Fibroblast of skin of abdomen (primary cell): Measurements from ENCODE around the gene THRB.

ENCODE experiments used
- DNase-seq: peaks from one replicate; pipeline ENCODE4 v3.0.0-alpha.2; 2013

The THRB gene

DNA sequence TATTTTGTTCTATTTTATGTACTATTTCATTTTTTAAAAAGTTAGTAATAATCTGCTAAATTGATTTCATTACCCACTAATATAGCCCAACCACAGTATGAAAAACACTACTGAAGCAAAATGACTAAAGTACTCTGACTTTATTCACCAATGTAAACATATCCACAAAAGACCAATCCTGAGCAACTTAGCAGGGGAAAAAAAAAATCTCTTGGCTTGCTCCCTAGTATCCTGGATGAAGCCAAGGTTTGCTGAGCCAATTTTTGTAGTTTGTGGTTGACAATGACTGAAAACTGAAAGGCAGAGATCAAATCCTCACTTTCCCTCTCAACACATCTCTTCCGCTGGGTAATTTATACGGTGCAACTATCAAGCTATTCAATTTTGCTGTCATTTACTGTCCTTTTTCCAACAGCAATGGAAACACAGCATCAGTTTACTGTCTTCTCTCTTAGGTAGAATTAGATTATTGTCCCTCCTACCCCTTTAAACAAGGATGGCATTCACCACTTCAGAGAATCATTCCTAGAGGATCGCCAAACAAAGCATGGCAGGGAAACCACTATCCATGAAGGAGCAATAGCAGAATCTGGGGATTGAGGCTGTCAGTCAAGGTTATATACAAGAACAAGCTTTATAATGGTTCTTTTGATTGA is 149.7 kb downstream of the THRB start:
- DNase-seq, result peak; percentile 61

DNA sequence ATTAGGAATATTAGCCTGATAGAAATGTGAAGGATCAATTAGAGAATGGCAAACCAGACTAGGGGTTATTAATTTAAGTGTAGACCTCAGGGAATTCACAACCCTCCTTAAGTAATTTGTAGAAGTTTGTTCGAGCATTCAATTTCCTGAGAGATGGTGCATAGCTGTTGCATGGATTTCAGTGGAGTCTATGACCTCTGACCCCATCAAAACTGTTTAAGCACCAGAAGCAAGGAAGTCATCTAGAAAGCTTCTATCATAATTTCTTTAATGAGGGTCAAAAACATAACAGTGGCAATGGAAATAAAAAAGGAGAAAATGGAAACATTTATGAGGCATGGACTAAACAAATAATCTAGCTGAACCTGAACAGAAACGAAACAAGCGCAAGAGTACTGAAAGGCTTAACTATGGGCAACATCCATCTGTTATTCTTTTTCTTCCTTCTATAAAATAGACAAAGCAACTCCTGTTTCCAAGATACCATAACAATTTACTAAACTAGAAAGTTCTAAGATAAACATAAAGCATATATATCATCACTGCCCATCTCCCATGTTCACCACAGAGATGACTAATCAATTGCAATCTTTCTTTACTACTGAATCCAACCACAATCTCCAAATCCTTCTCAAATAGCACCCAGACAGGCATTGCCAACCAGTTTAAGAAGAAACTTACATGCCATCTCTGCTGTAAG is 151.4 kb downstream of the THRB start:
- peak; percentile 59 for DNase-seq

DNA sequence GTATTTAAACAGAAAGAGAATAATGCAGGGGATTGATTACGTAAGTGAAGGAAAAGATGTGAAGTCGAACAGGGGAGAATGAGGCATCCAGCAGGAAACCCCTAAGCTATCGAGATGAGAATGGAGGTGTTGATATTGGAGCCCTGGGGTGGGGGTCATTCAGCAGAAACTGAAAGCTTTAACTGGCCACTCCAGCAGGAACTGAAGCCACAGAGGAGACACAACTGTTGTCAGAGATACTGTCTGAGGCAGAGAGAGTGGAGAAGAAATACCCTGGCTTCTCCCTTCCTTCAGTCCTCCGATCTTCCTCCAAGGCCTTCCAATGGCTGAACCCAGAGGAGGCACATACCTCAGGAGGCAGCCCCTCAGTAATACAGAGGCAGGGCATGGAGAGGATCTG is 152.4 kb downstream of the THRB start:
- no peak for DNase-seq

DNA sequence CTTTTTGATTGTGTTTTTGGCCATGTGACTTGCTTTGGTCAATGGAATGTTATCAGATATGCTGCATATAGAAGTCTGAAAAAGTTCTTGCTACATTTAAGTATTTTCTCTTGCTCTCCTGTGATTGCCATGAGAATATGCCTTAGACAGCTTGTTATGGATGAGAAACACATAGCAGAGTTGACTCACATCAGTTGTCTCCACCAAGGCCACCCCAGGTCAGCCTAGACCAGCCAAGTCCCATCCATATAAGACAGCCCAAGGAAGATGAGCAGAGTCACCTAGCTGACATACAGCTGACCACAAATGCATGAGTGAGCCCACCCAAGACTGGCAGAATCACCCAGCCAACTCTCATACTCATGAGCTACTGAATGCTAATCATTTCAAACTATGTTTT is 153.0 kb downstream of the THRB start:
- no peak for DNase-seq

DNA sequence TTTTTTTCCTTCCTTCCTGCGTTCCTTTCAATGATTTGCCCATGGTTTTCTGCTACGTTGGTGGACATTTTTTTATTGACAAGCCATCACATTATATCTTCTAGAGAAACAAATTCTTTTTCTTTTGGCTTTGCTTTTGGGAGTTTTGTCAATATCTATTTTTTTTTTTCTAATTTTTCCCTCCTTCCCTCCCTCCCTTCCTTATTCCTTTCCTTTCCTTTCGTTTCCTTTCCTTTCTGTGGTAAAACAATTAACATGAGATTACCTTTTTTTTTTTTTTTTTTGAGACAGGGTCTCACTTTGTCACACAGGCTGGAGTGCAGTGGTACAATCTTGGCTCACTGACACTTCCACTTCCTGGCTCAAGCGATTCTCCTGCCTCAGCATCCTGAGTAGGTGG is 153.7 kb downstream of the THRB start:
- no peak for DNase-seq

DNA sequence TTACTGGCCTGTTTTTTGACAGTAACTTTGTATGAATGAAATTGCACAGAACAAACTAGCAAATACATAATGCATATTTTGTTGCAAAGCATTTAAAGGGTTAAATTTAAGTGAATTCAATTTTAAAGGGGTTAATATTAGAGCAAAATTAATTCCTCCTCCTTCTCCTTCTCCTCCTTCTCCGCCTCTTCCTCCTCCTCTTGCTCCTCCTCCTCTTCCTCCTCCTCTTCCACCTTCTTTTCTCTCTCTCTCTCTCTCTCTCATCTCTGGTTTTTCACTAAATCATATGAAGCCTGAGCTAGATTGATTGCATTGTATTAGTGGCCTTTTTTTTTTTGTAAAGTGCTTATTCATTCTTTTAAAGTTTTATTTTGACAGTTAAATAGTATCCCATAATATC is 154.5 kb downstream of the THRB start:
- no peak for DNase-seq

DNA sequence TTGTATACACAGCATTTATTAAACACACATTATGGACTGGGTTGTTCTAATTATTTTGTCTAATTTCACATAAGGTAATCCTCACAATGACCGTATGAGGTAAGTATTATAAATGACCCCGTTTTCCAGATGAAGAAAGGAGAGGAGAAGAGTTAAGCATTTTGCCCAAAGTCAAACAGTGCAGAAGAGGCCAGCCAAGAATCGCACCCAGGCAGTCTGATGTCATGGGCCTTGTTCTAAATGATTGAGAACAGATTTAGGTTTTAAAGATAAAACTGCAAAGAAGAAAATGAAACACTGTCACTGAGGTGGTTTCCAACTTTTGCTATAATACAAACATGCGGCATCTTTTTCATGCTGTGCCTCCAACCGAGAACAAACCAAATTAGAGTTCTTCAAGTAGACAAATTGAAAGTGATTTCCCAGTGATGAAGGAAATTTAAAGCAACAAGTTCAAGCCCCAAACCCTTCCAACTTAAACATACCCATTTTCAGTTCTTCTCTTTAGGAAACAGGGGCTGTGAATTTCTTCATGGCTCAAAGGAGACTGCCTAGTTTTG is 155.3 kb downstream of the THRB start:
- DNase-seq, result no peak

DNA sequence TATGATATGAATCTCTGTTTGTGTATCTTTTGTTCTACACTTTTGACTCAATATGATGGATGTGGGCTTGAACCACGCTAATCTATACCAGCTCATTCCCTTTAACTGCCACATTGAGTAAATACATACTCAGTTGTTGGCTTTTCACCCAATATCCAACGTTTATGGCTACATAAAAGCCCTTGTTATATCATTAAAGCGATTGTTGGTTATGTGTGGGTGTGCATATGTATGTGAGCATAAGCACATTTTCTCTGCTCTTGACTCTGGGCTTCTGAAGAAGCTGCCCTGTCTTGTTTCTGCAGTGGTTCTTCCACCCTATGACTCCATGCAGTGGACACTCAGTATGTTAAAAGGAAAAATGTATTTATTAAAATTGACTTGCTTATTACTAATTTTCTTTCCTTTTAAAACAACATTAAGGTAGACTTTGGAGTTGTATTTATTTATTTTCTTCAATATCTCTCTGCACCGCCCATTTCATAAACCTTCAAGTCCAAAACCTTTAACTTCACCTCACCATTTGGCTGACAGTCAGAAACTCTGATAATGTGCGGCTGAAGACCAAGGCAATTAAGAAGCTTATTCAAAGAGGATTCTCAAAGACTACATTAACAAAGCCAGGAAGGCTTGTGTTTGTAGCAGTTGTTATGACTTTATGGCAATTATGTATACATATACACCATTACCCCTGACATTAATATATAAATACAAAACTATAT is 156.1 kb downstream of the THRB start:
- DNase-seq, result no peak

DNA sequence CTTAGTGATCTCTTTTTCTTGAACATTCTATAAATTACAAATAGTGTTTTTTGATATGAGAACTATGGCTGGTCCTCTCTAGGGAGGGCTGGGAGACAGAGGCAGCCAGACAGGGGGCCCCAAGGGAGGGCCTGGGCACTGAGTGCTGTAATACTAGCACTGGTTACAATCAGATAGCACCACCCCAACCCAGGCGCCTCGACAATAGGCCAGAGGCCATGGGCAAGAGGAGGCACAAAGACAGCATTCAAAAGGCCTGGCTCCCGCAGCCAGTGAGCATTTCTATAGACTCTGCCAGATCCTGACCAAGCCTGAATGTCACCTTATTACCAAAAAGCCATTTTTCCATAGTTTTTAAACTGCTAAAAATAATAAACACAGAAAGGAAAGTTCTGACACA is 158.5 kb downstream of the THRB start:
- DNase-seq, result no peak

DNA sequence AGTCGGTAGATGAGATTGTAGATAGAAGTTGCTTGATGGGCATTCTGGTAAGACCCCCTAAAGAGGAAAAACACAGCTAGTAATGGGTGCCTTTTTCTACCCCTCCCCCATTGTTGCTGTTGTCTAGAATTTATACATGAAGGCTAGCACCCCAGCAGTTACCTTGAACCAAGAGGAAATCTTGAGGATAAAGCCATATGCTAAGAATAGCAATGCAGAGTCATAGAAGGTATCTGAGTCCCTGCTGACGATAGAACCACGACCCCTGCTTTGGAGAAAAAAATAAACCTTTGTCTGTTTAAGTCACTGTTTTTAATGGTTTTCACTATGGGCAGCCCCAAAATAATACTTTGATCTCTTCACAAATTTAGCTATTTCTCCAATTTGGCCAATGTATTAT is 162.6 kb downstream of the THRB start:
- no peak for DNase-seq

DNA sequence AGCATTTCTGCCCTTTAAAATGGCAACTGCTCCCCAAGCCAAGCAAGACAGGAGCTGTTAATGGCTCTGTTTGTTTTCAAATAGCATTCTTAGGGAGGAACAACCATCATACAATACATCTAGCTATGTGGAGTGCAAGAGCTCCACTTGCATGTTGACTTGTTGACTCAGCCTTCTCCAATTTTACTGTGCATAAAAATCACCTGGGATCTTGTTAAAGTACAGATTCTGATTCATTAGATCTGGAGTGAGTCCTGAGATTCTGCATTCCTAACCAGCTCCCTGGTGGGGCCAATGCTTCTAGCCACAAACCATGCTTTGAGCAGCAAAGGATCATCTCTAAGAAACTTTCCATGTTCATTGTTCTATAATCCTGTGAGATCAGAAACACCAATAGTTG is 171.4 kb downstream of the THRB start:
- DNase-seq, result no peak

DNA sequence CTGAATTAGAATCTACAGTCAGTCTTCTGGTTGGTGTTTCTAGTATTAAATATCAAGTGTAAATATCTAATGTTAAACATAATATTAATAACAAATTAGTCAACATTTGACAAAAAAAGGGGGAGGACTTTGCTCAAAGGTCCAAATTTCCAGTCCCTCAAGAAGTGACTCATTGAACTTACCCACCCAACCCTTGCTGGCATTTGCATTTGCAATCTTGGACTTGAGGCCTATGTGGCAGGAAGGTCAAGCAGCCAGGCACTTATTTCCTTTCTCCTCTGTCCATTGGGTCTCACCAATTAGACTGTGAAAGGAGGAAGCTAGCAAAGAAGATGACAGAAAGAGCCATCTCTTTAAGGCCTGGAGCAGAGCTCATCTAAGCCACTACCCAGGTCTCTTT is 174.0 kb downstream of the THRB start:
- DNase-seq, result no peak

DNA sequence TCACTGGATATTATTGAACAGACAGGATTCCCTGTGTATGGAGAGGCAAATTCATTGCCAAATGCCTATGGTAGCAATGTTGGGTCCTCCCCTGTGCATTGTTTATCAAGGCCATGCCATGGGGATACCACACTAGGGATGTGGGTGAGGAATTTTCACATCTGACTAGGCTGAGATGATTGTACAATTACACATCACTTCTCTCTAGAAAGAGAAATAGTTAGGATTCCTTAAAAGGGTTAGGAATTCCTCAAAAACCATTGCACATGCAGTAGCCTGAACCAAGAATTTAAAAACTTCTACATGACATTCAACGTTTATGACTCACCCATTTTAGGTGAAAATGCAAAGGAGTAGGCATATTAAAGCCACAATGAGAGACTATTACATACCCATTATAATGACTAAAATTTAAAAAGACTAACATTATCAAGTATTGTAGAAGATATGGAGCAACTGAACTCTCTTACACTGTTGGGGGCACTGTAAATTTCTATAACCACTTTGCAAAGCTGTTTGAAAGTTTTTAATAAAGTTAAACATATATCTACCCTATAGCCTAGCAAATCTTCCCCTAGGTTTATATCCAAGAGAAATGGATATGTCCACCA is 175.9 kb downstream of the THRB start:
- peak; percentile 66 for DNase-seq

DNA sequence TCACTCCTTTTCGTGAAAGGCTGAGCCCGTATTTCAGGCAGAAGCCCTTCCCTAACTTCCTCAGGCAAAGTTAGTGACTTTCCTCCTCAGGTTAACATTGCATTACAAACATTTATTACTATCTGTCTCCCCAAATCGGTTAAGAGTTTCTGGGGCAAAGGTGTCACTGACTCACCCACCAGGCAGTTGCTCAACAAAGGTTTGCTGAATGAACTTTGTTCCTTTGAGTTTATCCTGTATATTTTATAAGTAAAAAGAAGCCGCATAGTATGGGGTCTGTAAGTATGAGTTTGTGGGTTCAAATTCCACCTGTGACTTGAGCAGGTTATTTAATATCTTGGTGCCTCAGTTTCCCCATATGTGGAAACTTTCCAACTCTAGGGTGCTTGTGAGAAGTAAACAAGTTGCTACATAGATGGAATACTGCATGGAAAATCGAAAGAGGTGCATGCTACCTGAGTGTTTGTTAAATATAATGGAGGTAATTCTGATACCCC is 177.7 kb downstream of the THRB start:
- no peak for DNase-seq

DNA sequence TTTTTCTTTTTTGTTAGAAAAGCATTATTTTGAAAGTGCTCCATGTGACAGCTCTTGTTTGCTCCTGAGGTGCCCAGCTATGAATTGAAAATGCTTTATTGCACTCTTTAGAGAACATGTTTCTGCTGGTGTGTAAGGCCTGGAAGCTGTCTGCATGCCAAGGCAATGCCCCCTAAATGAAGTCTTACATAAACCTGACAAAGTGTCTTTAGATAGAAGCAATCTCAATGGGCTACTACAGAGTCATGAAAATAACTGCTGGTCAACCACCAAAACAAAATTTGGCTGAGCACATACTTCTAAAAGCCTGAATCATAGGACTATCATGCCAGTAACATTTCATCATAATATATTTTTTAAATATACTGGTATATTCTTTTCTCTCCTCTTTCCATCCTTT is 178.7 kb downstream of the THRB start:
- DNase-seq, result peak; percentile 19

DNA sequence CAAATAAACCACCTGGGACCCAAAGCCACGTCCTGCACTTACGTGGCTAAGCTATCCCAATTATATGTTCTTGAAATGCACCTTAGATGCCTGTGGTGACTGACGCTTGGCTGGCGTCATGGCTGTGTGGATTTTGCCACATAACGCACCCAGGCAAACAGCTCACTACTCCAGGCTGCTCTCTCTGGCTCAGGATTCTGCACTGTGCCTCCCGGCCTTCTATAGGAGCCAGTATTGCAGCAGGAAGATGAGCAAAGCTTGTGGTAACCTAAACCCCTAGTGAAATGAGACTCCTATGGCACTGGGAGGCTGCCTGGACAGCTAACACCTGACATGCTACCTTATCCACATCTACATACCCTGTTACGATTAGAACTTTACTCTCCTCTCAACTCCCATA is 179.3 kb downstream of the THRB start:
- no peak for DNase-seq

DNA sequence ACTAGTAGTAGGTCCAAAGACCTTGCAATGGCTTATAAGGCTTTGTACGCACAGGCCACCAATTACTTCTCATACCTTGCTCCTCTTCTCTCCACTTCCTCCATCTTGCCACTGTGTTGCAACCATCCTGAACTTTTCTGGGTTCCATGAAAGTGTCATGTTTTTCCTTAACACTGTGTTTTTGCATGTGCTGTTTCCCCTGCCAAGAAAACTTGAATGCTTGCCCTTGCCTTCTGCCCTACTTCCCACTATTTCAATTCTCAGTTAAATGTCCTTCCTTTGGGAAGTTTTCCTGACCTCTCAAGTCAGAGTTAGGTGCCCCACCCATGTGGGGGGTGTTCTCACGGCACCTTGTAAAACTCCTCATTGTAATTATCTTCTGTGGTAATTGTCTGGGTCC is 182.8 kb downstream of the THRB start:
- no peak for DNase-seq

DNA sequence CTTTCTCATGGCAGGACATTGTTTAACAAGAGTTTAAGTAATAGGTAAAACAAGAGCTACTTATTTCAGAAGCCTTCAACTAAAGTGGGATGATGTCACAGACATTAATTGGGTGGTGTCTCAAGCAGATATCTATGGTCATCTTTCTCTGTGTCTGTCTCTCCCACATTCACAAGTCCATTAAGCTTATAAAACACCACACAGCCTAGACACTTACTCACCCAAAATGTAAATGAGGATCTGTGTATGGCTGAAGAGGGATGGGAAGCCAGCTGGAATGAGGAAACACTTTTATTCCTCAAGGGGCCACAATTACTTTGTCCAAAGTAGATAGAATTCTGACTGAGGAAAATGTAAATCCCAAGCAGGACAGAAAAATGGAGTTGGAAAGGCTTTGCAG is 183.8 kb downstream of the THRB start:
- DNase-seq, result no peak

DNA sequence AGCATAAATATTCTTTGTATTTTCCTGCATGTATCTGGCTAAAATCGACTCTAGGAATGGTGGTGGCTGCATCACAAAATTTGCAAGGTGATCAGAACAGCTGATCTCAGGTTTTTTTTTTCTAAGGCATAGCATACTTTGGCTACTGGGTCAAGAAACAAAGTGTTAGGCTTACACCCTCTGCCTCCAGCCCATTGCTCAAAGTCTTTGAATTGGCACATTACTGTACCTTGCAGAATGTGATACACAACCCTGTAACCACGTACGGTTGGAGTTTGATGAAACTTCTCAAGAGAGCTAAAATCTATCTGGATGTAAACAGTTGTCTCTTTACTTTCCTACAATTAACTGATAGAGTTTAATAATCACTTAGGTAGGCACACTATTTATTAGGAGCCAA is 188.1 kb downstream of the THRB start:
- no peak for DNase-seq

DNA sequence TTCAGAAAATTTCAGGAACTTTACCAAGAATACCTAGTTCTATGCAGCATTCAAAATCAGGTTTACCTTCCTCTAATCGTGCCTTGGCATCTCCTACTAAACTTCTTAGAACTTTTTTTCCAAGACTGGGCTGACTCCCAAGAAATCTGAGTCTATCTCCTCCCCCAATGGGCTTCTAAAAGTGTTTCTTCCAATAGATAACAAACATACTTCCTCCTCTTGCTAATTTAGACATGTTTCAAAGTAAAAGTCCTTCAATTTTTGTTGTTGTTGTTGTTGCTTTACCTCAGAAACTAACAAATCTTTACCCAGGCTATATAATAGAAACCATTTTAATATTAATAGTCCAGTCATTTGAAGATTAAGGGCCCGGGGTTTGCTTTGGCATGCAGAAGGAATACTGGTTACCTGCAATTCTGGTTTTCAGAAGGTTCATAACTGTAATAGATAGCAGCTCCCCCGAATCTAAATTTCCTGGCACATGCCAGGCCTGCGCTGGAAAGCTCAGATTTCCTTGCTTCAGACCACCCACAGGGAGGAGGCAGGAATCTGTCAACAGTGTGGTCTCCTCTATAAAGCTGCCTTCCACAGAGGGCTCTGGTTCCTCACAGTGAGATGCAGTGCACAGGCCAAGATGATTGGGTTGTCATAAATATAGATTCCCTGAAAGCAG is 188.7 kb downstream of the THRB start:
- DNase-seq, result peak; percentile 40

DNA sequence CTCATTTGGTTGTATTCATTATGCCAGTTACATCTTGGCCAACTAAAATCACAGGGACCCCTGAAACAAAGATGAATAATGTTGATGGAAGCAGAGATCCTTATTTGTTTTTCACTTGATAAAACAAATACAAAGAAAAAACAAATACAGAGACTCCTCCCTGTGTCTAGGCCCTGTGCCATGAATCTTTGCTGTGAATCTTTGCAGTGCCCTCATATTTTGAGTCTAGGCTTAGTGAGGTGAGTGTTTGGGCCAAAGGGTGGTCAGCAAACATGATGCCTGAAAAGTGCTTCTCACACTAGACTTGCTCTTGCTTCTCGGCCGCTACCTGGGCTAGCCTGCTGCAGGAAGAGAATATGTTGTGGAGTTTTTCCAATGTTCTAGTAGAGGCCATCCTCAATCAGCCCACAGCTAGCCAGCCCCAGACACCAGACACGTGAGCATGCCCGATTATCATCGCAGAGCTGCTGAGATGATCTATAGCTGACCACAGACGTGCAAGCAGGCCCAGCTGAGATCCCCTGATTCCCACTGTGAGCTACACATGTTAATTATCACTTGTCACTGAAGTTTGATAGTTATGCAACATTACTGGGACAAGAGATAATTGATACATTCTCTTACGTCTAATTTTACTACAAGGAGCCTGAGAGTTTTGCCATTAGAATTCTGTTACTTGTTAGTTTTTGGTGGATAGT is 191.4 kb downstream of the THRB start:
- DNase-seq, result peak; percentile 81

DNA sequence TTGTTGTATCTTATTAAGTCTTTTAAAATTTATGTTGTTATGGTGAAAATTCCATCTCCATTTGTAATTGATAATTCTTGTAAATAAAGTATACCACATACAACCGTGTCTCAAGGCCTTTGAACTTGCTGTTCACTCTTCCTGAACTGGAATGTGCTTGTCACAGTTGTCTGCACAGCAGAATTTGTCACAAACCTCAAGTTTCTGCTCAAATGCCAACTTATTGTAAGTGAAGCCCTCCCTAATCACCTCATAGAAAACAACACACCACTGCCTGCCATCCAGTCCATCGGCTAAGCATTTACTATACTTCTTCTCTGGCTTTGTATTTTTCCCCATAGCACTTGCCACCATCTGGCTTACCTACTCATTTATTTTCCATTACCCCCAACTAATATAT is 192.3 kb downstream of the THRB start:
- no peak for DNase-seq
